CD4-positive, alpha-beta memory T cell (primary cell): ENCODE results near the gene EXD3. TPM values are rescaled to one million over a fixed set of nuclear protein-coding genes. Genes with fewer than 3 reads are reported as not detected.
A peak's percentile ranks its signal among the peaks of the same experiment; 100 is the strongest.

Source experiments
- CTCF ChIA-PET: fragments of 350-600 bp; sonication (Branson Sonifier 250); formaldehyde crosslinking; loops from one replicate; lab custom pipeline; 2021; ENCODE audit warnings: inconsistent platforms; ENCODE audit not compliant: partially characterized antibody; lab: Charles Lee
- POLR2A ChIA-PET: fragments of 350-600 bp; sonication (Branson Sonifier 250); formaldehyde crosslinking; loops from one replicate; lab custom pipeline; 2021; ENCODE audit not compliant: partially characterized antibody; lab: Charles Lee
- DNase-seq, 5 donors: peaks; one replicate each; pipeline versions ENCODE4 v3.0.0 to v3.0.0-alpha.2; 2020 to 2022; ENCODE audit warnings: mixed read lengths in 1 of 5
- H3K27ac ChIP-seq: one replicate; pipeline ENCODE4 v1.7.0; 2013; ENCODE audit warnings: low read depth, low read length
- H3K27me3 ChIP-seq: 2 replicates; pipeline ENCODE4 v1.7.0; 2013; ENCODE audit warnings: mild to moderate bottlenecking, low read length, moderate library complexity; ENCODE audit not compliant: insufficient read depth
- H3K36me3 ChIP-seq: 2 replicates; pipeline ENCODE4 v1.7.0; 2013; ENCODE audit warnings: mild to moderate bottlenecking, low read length, moderate library complexity; ENCODE audit not compliant: insufficient read depth
- H3K4me1 ChIP-seq: 2 replicates; pipeline ENCODE4 v1.7.0; 2013; ENCODE audit warnings: mild to moderate bottlenecking, low read length, moderate library complexity; ENCODE audit not compliant: insufficient read depth
- H3K4me3 ChIP-seq, 2 donors: one replicate each; pipeline ENCODE4 v1.7.0; 2013; ENCODE audit warnings: low read length in 2 of 2, mild to moderate bottlenecking in 1 of 2
- H3K9me3 ChIP-seq, 2 donors: one replicate each; pipeline ENCODE4 v1.7.0; 2013; ENCODE audit warnings: low read length in 2 of 2, control low read depth in 1 of 2; ENCODE audit not compliant: control insufficient read depth in 1 of 2
- H3K27ac Mint-ChIP-seq, 7 donors: one replicate each; pipeline ENCODE4 v1.8.0; 2020 to 2021; ENCODE audit warnings: mixed read lengths in 7 of 7, mild to moderate bottlenecking in 6 of 7, inconsistent platforms in 3 of 7, moderate library complexity in 3 of 7
- H3K27me3 Mint-ChIP-seq, 2 donors: one replicate each; pipeline ENCODE4 v1.8.0; 2020 to 2021; ENCODE audit warnings: mixed read lengths in 2 of 2
- H3K36me3 Mint-ChIP-seq, 2 donors: one replicate each; pipeline ENCODE4 v1.8.0; 2020 to 2021; ENCODE audit warnings: mixed read lengths in 2 of 2, inconsistent platforms in 1 of 2, mild to moderate bottlenecking in 1 of 2
- H3K4me1 Mint-ChIP-seq, 4 donors: one replicate each; pipeline ENCODE4 v1.8.0; 2020 to 2021; ENCODE audit warnings: mixed read lengths in 4 of 4, mild to moderate bottlenecking in 1 of 4
- H3K4me3 Mint-ChIP-seq, 8 donors: one replicate each; pipeline ENCODE4 v1.8.0; 2020 to 2021; ENCODE audit warnings: mixed read lengths in 8 of 8, mild to moderate bottlenecking in 7 of 8, moderate library complexity in 6 of 8, inconsistent platforms in 3 of 8
- H3K9me3 Mint-ChIP-seq, 8 donors: one replicate each; pipeline ENCODE4 v1.8.0; 2020 to 2021; ENCODE audit warnings: mixed read lengths in 8 of 8, mild to moderate bottlenecking in 5 of 8, inconsistent platforms in 3 of 8, moderate library complexity in 1 of 8
- intact Hi-C: fragments of 100-400 bp; cut with micrococcal nuclease; formaldehyde crosslinking; loops from one replicate; pipeline ENCODE4 v1.15.1; 2023
- polyA plus RNA-seq, 2 donors: library from polyadenylated mRNA; unstranded; fragments of 300-500 nt; fragmentation: Illumina TruSeq; gene quantifications; one replicate each; pipeline ENCODE4 v1.2.3, GENCODE V29; 2021
- total RNA-seq, 2 experiments: library from RNA; stranded (reverse); gene quantifications; one replicate each; pipeline ENCODE4 v1.2.3, GENCODE V29; 2021

Gene EXD3
- total and polyA plus RNA-seq, 4 experiments from 2014 or later: 2.5 to 21.9 (median 14.2) TPM

DNA sequence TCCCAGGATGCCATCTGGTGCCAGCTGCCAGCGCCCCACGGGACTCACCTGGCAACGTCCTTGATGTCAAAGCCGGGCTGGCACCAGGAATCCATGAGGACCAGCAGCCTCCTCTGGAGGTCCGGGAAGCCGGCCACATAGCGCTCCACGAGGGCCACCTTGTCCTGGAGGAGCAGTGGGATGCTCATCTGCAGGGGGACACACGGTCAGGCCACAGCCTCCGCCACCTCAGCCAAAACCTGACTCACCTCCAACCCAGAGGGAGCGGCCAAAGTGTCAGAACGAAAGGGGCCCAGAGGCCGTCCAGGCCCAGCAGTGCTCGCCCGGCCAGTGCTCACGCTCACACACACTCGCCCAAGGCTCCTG is 56.5 kb downstream of the EXD3 start:
- CTCF ChIA-PET: no interaction called here

DNA sequence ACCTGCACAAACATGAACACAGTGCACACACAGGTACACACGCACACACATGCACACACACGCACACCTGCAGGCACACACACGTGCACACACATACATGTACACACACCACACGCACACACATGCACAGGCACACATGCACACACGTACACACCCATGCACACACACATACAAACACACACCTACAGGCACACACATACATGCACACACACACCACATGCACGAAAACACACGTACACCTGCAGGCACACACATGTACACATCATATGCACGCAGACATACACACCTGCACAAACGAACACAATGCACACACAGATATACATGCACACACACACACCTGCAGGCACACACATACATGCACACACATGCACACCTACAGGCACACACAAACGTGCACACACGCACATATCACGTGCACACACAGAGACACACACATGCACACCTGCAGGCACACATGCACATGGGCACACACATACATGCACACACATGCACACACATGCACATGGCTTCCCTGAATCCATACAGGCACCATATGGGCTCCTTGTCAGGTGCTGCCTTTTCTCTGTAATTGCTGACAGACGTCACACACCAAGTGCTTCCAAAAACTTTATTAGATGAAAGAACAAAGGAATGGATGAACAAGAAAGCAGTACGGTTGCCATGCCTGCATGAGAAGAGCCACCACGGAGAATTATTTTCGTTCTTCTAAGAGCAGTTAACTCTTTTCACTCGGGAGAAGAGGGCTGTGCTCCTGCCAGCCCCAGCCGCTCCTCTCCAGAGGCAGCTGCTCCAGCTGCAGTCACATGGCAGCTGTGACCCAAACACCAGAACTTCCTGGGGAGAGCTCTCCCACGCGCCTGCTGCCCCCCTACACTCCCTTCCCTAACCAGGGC is 57.2 kb downstream of the EXD3 start:
- Histone ChIP-seq H3K9me3 (no peaks in the 10 kb centered on the region), H3K4me1 (no peaks in the 10 kb centered on the region), H3K27ac (no peak overlapping the region), H3K27me3 (no peaks in the 10 kb centered on the region), H3K4me3 (no peak overlapping the region), H3K36me3 (no peaks in the 10 kb centered on the region)
- Mint-ChIP-seq H3K27me3 (no peaks in the 10 kb centered on the region), H3K4me3 (no peak overlapping the region), H3K27ac (peak overlapping the region in 2 of 7 donors; percentile 1 to 19), H3K9me3 (peaks cover 0 to 18% (median 2%) of the 10 kb centered on the region in 8 donors), H3K36me3 (peaks cover 0 to 16% of the 10 kb centered on the region in 2 donors), H3K4me1 (no peaks in the 10 kb centered on the region)
- DNase-seq: no peak
- intact Hi-C loops: no loop called here
- ChIA-PET POLR2A (no interaction called here), CTCF (no interaction called here)

More for the DNA sequence above, 56.5 kb downstream of the EXD3 start:
- peaks cover 0 to 16% of the 10 kb centered on the region in 2 donors for H3K36me3 Mint-ChIP-seq
- Histone ChIP-seq H3K4me3 (no peak overlapping the region), H3K36me3 (no peaks in the 10 kb centered on the region), H3K27me3 (no peaks in the 10 kb centered on the region), H3K4me1 (no peaks in the 10 kb centered on the region), H3K9me3 (no peaks in the 10 kb centered on the region), H3K27ac (no peak overlapping the region)
- H3K4me3 Mint-ChIP-seq: no peak overlapping the region
- no peak for DNase-seq
- peaks cover 0 to 18% (median 2%) of the 10 kb centered on the region in 8 donors for H3K9me3 Mint-ChIP-seq
- H3K27me3 Mint-ChIP-seq: no peaks in the 10 kb centered on the region
- intact Hi-C loops: no loop called here
- no peaks in the 10 kb centered on the region for H3K4me1 Mint-ChIP-seq
- POLR2A ChIA-PET: no interaction called here
- no peak overlapping the region for H3K27ac Mint-ChIP-seq

DNA sequence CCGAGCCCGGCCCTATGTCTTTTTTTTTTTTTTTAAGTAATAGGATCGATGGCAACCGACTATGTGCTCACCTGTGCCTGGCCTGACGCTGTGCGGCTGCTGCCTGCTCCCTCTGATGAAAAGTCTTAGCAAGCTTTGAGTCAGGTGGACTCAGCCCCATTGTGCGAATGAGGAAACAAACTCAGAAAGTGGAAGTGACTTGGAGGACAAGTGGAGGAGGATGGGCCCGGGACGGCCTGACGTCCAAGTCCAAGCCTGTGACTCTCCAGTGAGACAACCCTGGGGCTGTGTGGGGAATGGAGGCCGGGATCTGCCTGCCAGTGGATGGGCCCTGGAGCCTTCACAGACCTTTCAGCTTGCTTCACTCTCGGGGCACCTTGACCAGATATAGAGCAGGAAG is 57.9 kb downstream of the EXD3 start:
- H3K27me3 Mint-ChIP-seq: no peaks in the 10 kb centered on the region
- POLR2A ChIA-PET: no interaction called here
- intact Hi-C loops: no loop called here

DNA sequence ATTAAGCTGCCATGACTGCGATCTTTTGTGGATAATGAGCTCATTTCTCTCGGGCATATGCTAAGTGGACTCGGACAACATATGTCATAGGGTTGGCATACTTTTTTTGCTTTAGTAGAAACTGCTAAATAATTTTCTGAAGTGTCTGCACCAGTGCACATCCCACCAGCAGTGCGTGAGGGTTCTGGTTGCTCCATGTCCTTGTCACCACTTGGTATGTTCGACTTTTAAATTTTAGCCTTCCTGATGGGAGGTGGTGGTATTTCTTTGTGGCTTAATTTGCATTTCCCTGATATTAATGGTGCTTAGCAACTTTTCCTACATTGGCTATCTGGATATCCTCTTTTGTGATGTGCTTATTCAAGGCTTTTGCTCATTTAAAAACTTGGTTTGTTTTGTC is 63.1 kb downstream of the EXD3 start:
- Mint-ChIP-seq H3K9me3 (peaks cover 0 to 30% (median 9%) of the 10 kb centered on the region in 8 donors), H3K4me1 (no peaks in the 10 kb centered on the region), H3K4me3 (no peak overlapping the region), H3K36me3 (peaks cover 0 to 10% of the 10 kb centered on the region in 2 donors), H3K27ac (peak overlapping the region in 1 of 7 donors; percentile 53), H3K27me3 (no peaks in the 10 kb centered on the region)
- intact Hi-C loops: no loop called here
- Histone ChIP-seq H3K27ac (no peak overlapping the region), H3K36me3 (no peaks in the 10 kb centered on the region), H3K9me3 (no peaks in the 10 kb centered on the region), H3K4me3 (no peak overlapping the region), H3K27me3 (no peaks in the 10 kb centered on the region), H3K4me1 (no peaks in the 10 kb centered on the region)
- CTCF ChIA-PET: no interaction called here
- POLR2A ChIA-PET: no interaction called here
- no peak for DNase-seq

More for the DNA sequence above, 57.9 kb downstream of the EXD3 start:
- H3K4me1 Mint-ChIP-seq: no peaks in the 10 kb centered on the region
- H3K4me3 Mint-ChIP-seq: peak overlapping the region in 1 of 8 donors; percentile 9
- no peak for DNase-seq
- Histone ChIP-seq H3K36me3 (no peaks in the 10 kb centered on the region), H3K4me1 (no peaks in the 10 kb centered on the region), H3K4me3 (no peak overlapping the region), H3K9me3 (no peaks in the 10 kb centered on the region), H3K27ac (no peak overlapping the region), H3K27me3 (no peaks in the 10 kb centered on the region)
- H3K27ac Mint-ChIP-seq: no peak overlapping the region
- peaks cover 0 to 16% of the 10 kb centered on the region in 2 donors for H3K36me3 Mint-ChIP-seq
- H3K9me3 Mint-ChIP-seq: peaks cover 0 to 18% (median 2%) of the 10 kb centered on the region in 8 donors
- CTCF ChIA-PET: no interaction called here

DNA sequence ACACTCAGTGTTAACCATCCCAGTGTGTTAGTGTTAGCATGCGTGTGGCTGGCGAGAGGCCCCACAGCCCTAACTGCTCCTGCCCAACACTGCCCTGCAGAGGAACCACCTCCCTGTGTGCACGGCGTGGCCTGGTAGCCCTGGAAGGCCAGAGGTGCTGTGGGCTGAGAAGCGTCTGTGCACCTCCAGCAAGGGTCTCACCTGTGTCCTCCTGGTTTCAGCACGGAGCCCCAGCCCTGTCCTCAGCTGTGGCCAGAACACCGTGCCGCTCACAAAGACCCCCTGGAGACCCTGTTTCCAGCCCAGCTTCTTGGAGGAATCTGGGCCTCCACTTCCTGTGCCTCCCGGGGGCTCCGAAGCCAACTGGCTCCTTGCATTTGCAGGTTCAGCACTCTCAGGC is 64.8 kb downstream of the EXD3 start:
- Histone ChIP-seq H3K4me1 (no peaks in the 10 kb centered on the region), H3K27ac (no peak overlapping the region), H3K36me3 (no peaks in the 10 kb centered on the region), H3K27me3 (no peaks in the 10 kb centered on the region), H3K4me3 (no peak overlapping the region), H3K9me3 (no peaks in the 10 kb centered on the region)
- CTCF ChIA-PET: no interaction called here
- Mint-ChIP-seq H3K36me3 (peaks cover 0 to 6% of the 10 kb centered on the region in 2 donors), H3K4me3 (no peak overlapping the region), H3K27ac (no peak overlapping the region), H3K4me1 (no peaks in the 10 kb centered on the region), H3K9me3 (peaks cover 0 to 25% (median 9%) of the 10 kb centered on the region in 8 donors), H3K27me3 (no peaks in the 10 kb centered on the region)
- intact Hi-C loops: no loop called here
- no peak for DNase-seq
- POLR2A ChIA-PET: no interaction called here

DNA sequence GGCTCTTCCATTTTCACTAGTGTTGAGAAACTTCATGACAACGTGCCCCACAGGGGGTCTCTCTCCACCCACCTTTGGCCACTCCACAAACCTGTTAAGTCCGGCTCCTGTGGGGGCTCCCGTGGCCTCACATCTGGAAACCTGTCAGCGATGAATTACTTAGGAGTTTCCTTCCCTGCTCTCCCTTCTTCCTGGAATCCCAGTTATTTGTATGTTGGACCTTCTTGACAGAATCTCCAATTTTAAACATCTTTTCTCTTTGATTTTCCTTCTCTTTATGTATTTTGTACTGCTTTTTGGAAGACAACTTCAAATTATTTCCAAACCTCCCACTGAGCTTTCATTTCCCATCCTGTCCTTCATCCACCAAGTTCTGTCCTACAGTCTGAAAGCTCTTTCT is 65.8 kb downstream of the EXD3 start:
- H3K27me3 Mint-ChIP-seq: no peaks in the 10 kb centered on the region
- H3K4me1 ChIP-seq: no peaks in the 10 kb centered on the region
- no peak overlapping the region for H3K27ac ChIP-seq
- CTCF ChIA-PET: no interaction called here
- H3K9me3 ChIP-seq: no peaks in the 10 kb centered on the region
- H3K4me3 Mint-ChIP-seq: no peak overlapping the region
- H3K4me3 ChIP-seq: no peak overlapping the region
- no peaks in the 10 kb centered on the region for H3K36me3 ChIP-seq
- intact Hi-C loops: no loop called here
- H3K27me3 ChIP-seq: no peaks in the 10 kb centered on the region
- no peak for DNase-seq
- peaks cover 0 to 17% (median 9%) of the 10 kb centered on the region in 8 donors for H3K9me3 Mint-ChIP-seq
- H3K27ac Mint-ChIP-seq: peak overlapping the region in 2 of 7 donors; percentile 48 to 54
- H3K36me3 Mint-ChIP-seq: peaks cover 0 to 6% of the 10 kb centered on the region in 2 donors
- POLR2A ChIA-PET: no interaction called here
- H3K4me1 Mint-ChIP-seq: no peaks in the 10 kb centered on the region

DNA sequence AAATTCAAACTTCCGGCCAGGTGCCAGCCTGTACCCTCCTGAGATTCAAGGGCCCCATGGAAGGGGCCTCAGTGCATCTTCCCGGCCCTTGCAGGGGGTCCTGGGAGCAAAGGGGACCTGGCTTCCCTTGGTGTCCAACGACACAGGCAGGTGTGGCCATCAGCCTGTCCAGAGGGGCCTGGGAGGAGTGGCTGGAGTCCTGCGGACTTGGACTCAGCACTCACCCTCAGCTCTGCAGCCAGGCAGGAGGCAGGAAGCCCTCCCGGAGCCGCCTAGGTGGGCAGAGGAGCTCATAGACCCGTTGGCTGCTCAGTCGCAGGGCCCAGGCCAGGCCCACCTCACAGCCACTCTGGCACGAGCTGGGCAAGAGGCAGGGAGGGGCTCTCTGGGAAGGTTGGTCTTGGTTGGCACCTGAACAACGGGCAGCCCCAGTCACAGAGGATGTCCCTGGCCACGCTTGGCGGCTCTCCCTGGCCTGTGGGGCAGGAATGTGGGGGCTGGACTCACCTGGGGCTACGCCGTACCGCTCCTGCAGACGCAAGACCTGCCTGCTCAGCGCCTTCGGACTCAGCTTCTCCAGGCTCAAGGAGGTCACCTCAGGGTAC is 67.1 kb downstream of the EXD3 start:
- H3K4me1 ChIP-seq: no peaks in the 10 kb centered on the region
- intact Hi-C loops: no loop called here
- H3K27ac ChIP-seq: no peak overlapping the region
- POLR2A ChIA-PET: no interaction called here
- H3K4me1 Mint-ChIP-seq: no peaks in the 10 kb centered on the region
- H3K27ac Mint-ChIP-seq: no peak overlapping the region
- H3K4me3 ChIP-seq: no peak overlapping the region
- peaks cover 0 to 12% (median 8%) of the 10 kb centered on the region in 8 donors for H3K9me3 Mint-ChIP-seq
- no peaks in the 10 kb centered on the region for H3K36me3 Mint-ChIP-seq
- H3K27me3 Mint-ChIP-seq: no peaks in the 10 kb centered on the region
- H3K4me3 Mint-ChIP-seq: no peak overlapping the region
- no peaks in the 10 kb centered on the region for H3K36me3 ChIP-seq
- CTCF ChIA-PET: no interaction called here
- no peaks in the 10 kb centered on the region for H3K9me3 ChIP-seq
- no peak for DNase-seq
- no peaks in the 10 kb centered on the region for H3K27me3 ChIP-seq
